ENCODE results near the gene CBR3. TPM values are rescaled to one million over a fixed set of nuclear protein-coding genes. Genes with fewer than 3 reads are reported as not detected.

Gene CBR3
- total and polyA plus RNA-seq, 2 of the 4 experiments (the other 2 are of a cell fraction), result 13.4 to 15.4 TPM

DNA sequence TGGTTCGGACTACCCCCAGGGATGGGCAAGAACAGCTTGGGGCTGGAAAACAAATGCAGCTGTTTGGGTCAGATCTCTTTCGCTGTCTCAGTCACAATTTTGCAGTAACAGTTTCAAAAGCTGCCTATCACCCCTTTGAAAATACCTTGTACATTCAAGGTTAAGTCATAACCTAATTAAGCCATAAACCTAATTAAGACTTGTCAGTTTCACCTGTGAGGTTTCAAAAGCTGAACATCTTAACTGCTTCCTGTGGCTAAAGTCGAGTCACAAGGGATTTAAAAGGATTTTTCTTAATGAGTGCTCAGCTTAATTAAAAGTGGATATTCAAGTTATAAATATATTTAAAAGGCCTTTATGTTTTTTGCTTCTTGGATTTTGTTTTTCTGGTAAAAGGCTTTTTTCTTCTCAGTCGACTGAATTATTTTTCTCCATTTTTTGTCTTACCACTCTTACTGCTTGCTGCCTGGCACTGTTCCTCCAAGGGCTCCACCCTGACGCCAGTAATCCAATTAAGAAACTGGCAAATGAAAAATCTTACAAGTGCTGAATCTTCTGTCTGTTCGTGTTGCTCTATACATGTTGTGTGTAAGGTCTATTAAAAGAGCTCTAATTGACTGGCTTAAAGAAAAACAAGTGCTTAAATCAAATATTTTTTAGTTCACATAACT, 33.8 kb upstream of the CBR3 start:
- intact Hi-C loops (cut with micrococcal nuclease), result no loop called here
- no peak overlapping the region for H4K8ac ChIP-seq (ENCODE audit: low read depth in 2 of 2, low read length in 2 of 2)
- dilution Hi-C loops (cut with HindIII; ENCODE audit: low sequenced_read_pairs, unreplicated experiment), result no loop called here

More for the DNA sequence above, 33.8 kb upstream of the CBR3 start:
- Histone ChIP-seq H3K4me1 (ENCODE audit: control insufficient read depth, insufficient read depth, low read length) (no peaks in the 10 kb centered on the region), H3K79me1 (ENCODE audit: low read depth in 1 of 2, low read length in 2 of 2) (no peaks in the 10 kb centered on the region), H2BK120ac (ENCODE audit: low read depth, low read length) (no peak overlapping the region), H2AFZ (replicated peaks; ENCODE audit: low read length, poor library complexity) (no peak overlapping the region), H3K4me3 (ENCODE audit: insufficient read depth, low read depth, low read length) (no peak overlapping the region), H3K4ac (ENCODE audit: low read depth, low read length) (no peak overlapping the region), H3K4me2 (ENCODE audit: low read depth, low read length) (no peak overlapping the region), H2AK5ac (ENCODE audit: low read depth, low read length) (no peak overlapping the region), H3K27me3 (ENCODE audit: control insufficient read depth, insufficient read depth, low read length) (peaks cover 47% of the 10 kb centered on the region), H2AK9ac (replicated peaks; ENCODE audit: low read depth, low read length, poor library complexity) (no peak overlapping the region), H3K18ac (ENCODE audit: low read depth, low read length) (no peak overlapping the region), H3K9me3 (ENCODE audit: control insufficient read depth, insufficient read depth, low read length) (no peaks in the 10 kb centered on the region), H3K36me3 (ENCODE audit: control insufficient read depth, insufficient read depth, low read length) (no peaks in the 10 kb centered on the region), H3K27ac (ENCODE audit: insufficient read depth, low read length) (no peak overlapping the region), H2BK15ac (ENCODE audit: low read depth, low read length) (no peak overlapping the region), H3K9me1 (ENCODE audit: insufficient read depth, low read length) (no peaks in the 10 kb centered on the region), H3K14ac (replicated peaks; ENCODE audit: low read depth, low read length) (no peak overlapping the region), H3K23ac (ENCODE audit: low read depth, low read length) (no peak overlapping the region), H4K5ac (ENCODE audit: low read depth, low read length) (no peak overlapping the region), H3K9ac (ENCODE audit: low read depth, low read length) (no peak overlapping the region), H2BK5ac (ENCODE audit: low read depth, low read length, poor library complexity, severe bottlenecking) (no peak overlapping the region), H4K20me1 (ENCODE audit: insufficient read depth, low read length) (no peaks in the 10 kb centered on the region), H2BK20ac (ENCODE audit: low read depth, low read length) (no peak overlapping the region), H4K91ac (ENCODE audit: insufficient read depth, low read depth, low read length) (no peak overlapping the region), H3K56ac (ENCODE audit: extremely low read depth, insufficient read depth, low read length) (no peak overlapping the region)
- ChIA-PET POLR2A (ENCODE audit: unreplicated experiment) (no interaction called here), CTCF (no interaction called here)
- no peak for ATAC-seq (ENCODE audit: low read depth)
- TF ChIP-seq CEBPB (IDR thresholded peaks at IDR 0.05; ENCODE audit: low read depth, low read length) (no peak), POLR2A (IDR thresholded peaks at IDR 0.05; ENCODE audit: low read depth, low read length) (no peak), FOS (IDR thresholded peaks at IDR 0.05; ENCODE audit: low read depth, low read length) (no peak), NFE2L2 (IDR thresholded peaks at IDR 0.05; ENCODE audit: low read depth, low read length) (no peak), MAFK (IDR thresholded peaks at IDR 0.05; ENCODE audit: low read depth, low read length) (no peak), USF2 (IDR thresholded peaks at IDR 0.05; ENCODE audit: low read depth, low read length) (no peak), MAZ (IDR thresholded peaks at IDR 0.05; ENCODE audit: borderline replicate concordance, low read depth, low read length) (no peak), CHD1 (IDR thresholded peaks at IDR 0.05; ENCODE audit: low read depth, low read length) (no peak), RAD21 (IDR thresholded peaks at IDR 0.05; ENCODE audit: low read length) (no peak), RCOR1 (IDR thresholded peaks at IDR 0.05; ENCODE audit: insufficient replicate concordance, low read length) (no peak), SMC3 (IDR thresholded peaks at IDR 0.05; ENCODE audit: low read depth, low read length) (no peak), BHLHE40 (IDR thresholded peaks at IDR 0.05; ENCODE audit: low read depth, low read length) (no peak), MXI1 (IDR thresholded peaks at IDR 0.05; ENCODE audit: borderline replicate concordance, low read depth, low read length) (no peak), RFX5 (IDR thresholded peaks at IDR 0.05; ENCODE audit: low read depth, low read length) (no peak)
- TF ChIP-seq, protein P1, sequence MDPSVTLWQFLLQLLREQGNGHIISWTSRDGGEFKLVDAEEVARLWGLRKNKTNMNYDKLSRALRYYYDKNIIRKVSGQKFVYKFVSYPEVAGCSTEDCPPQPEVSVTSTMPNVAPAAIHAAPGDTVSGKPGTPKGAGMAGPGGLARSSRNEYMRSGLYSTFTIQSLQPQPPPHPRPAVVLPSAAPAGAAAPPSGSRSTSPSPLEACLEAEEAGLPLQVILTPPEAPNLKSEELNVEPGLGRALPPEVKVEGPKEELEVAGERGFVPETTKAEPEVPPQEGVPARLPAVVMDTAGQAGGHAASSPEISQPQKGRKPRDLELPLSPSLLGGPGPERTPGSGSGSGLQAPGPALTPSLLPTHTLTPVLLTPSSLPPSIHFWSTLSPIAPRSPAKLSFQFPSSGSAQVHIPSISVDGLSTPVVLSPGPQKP (IDR thresholded peaks at IDR 0.05; ENCODE audit: borderline replicate concordance, low read depth, low read length), result no peak
- TF ChIP-seq, protein P2, sequence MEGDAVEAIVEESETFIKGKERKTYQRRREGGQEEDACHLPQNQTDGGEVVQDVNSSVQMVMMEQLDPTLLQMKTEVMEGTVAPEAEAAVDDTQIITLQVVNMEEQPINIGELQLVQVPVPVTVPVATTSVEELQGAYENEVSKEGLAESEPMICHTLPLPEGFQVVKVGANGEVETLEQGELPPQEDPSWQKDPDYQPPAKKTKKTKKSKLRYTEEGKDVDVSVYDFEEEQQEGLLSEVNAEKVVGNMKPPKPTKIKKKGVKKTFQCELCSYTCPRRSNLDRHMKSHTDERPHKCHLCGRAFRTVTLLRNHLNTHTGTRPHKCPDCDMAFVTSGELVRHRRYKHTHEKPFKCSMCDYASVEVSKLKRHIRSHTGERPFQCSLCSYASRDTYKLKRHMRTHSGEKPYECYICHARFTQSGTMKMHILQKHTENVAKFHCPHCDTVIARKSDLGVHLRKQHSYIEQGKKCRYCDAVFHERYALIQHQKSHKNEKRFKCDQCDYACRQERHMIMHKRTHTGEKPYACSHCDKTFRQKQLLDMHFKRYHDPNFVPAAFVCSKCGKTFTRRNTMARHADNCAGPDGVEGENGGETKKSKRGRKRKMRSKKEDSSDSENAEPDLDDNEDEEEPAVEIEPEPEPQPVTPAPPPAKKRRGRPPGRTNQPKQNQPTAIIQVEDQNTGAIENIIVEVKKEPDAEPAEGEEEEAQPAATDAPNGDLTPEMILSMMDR (conservative IDR thresholded peaks at IDR 0.05; ENCODE audit: low read depth, low read length), result no peak
- BruUV-seq (replicated peaks), result no TSS peak
- 80% methylated on average over 1 of the region's 6 CpGs; no CpG with 5 or more reads in 1 of the 2 experiments for WGBS, 2 experiments (ENCODE audit: extremely low coverage in 2 of 2, insufficient read length in 1 of 2)
- in situ Hi-C loops (cut with MboI; ENCODE audit: low sequenced_read_pairs), result no loop called here
- no peak for DNase-seq
